GM13977 (cell line): ENCODE results near the gene GTPBP4.

ENCODE experiments used
- DNase-seq: peaks from one replicate; pipeline ENCODE4 v3.0.0; 2012; ENCODE audit warnings: low spot score
- in situ Hi-C: fragments of 300-500 bp; cut with MboI; formaldehyde crosslinking; loops from one replicate; pipeline ENCODE4 v1.12.0; 2022; ENCODE audit warnings: low sequenced_read_pairs, low pct_unique_long_range_greater_than_20kb, mixed read lengths, inconsistent platforms; ENCODE audit not compliant: unreplicated experiment
- TF ChIP-seq, protein P1 (sequence below): IDR thresholded peaks from 2 replicates; pipeline ENCODE4 v1.5.1; 2012; ENCODE audit warnings: mild to moderate bottlenecking, control low read depth; ENCODE audit not compliant: insufficient read depth; ENCODE audit errors: extremely low read depth, missing control alignments

GTPBP4 gene

DNA sequence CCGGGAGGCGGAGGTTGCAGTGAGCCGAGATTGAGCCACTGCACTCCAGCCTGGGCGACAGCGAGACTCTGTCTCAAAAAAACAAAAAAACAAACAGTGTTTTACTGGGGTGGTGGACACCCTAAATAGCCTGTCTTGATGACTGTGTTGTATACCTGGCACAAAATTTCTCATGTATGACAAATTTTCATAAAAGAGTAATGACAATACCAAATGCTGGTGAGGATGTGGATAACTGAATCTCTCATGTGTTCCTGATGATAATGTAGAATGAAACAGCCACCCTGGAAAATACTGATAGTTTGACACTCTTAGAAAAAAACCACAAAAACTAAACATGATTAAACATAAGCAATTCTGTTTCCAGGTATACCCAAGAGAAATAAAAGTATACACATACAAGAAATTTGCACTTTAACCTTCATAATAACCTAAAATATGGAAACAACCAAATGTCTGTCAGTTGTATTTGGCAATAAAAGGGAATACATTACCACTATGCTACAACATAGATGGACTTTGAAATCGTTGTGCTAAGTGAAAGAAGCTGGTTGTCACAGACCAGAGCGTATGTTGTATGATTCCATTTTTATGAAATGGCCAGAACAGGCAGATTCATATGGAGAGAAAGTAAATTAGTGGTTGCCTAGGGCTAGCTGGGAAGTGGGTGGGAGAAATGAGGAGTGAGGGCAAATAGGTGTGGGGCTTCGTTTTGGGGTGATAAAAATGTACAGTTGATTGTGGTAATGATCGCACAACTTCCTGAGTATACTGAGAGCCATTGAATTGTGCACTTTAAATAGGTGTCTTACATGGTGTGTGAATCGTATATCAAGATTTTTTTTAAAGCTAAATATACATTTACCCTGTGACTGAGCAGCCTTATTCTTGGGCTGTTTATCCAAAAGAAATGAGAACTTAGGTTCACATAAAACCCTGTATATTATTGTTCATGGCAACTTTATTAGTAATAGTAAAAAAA, 80.4 kb downstream of the GTPBP4 start:
- TF ChIP-seq, protein P1, sequence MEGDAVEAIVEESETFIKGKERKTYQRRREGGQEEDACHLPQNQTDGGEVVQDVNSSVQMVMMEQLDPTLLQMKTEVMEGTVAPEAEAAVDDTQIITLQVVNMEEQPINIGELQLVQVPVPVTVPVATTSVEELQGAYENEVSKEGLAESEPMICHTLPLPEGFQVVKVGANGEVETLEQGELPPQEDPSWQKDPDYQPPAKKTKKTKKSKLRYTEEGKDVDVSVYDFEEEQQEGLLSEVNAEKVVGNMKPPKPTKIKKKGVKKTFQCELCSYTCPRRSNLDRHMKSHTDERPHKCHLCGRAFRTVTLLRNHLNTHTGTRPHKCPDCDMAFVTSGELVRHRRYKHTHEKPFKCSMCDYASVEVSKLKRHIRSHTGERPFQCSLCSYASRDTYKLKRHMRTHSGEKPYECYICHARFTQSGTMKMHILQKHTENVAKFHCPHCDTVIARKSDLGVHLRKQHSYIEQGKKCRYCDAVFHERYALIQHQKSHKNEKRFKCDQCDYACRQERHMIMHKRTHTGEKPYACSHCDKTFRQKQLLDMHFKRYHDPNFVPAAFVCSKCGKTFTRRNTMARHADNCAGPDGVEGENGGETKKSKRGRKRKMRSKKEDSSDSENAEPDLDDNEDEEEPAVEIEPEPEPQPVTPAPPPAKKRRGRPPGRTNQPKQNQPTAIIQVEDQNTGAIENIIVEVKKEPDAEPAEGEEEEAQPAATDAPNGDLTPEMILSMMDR = no peak
- in situ Hi-C loops = no loop called here
- no peak for DNase-seq
